Fibroblast of lung (primary cell): ENCODE measurements around the gene MPV17L2.

ENCODE experiments used
- EZH2 ChIP-seq: IDR thresholded peaks from 2 replicates; pipeline ENCODE4 v1.5.1; 2012; ENCODE audit warnings: low read length, control low read depth, mild to moderate bottlenecking; ENCODE audit errors: missing control alignments
- TF ChIP-seq, protein P1 (sequence below), 2 donors: IDR thresholded peaks in 1 of 2; conservative IDR thresholded peaks in 1 of 2; 1 replicate in 1 of 2; 2 replicates in 1 of 2; pipeline ENCODE4 v1.5.1; 2011 to 2012; ENCODE audit warnings: low read length in 2 of 2, control low read depth in 1 of 2, inconsistent platforms in 1 of 2, low read depth in 1 of 2, mild to moderate bottlenecking in 1 of 2

DNA sequence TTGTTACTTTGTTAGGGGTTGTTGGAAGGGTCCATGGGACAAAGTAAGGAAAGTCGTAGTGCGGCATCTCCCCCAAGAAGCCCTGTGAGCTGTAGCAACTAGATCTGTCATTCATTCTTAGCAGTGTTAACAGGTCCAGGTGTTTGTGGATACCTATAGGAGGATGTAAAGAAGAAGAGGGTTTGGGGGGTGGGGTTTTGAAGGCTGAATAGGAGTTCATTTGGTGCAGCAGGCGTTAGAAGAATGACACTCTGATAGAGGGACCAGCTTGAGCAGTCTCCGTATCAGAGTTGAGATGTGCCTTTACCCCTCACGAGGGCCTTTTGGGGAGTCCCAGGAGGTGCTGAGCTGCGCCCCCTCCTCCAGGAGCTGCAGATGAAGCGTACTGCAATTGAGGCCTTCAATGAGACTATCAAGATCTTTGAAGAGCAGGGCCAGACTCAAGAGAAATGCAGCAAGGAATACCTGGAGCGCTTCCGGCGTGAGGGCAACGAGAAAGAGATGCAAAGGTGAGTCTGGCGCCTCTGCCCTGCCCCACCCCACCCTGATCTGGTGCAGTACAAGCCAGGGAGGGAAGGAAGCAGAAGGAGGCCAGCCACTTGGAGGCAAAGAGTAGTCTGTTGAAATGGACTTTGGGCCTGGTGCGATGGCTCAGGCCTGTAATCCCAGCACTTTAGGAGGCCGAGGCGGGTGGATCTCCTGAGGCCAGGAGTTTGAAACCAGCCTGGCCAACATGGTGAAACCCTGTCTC lies 27.0 kb upstream of the MPV17L2 start:
- TF ChIP-seq, protein P1, sequence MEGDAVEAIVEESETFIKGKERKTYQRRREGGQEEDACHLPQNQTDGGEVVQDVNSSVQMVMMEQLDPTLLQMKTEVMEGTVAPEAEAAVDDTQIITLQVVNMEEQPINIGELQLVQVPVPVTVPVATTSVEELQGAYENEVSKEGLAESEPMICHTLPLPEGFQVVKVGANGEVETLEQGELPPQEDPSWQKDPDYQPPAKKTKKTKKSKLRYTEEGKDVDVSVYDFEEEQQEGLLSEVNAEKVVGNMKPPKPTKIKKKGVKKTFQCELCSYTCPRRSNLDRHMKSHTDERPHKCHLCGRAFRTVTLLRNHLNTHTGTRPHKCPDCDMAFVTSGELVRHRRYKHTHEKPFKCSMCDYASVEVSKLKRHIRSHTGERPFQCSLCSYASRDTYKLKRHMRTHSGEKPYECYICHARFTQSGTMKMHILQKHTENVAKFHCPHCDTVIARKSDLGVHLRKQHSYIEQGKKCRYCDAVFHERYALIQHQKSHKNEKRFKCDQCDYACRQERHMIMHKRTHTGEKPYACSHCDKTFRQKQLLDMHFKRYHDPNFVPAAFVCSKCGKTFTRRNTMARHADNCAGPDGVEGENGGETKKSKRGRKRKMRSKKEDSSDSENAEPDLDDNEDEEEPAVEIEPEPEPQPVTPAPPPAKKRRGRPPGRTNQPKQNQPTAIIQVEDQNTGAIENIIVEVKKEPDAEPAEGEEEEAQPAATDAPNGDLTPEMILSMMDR (conservative IDR thresholded peaks at IDR 0.05 in 1 of 2, IDR thresholded peaks at IDR 0.05 in 1 of 2; ENCODE audit: low read depth in 1 of 2, low read length in 2 of 2) = no peak
- TF ChIP-seq EZH2 = no peak
